H1 (cell line): ENCODE measurements around the gene UTP25. TPM values are rescaled to one million over a fixed set of nuclear protein-coding genes. Genes with fewer than 3 reads are reported as not detected.
"Not testable (repeated sequence)": the region's sequence is repeated elsewhere in the genome, so short reads cannot be mapped to it uniquely, and the experiment has no call there.

ENCODE experiments used
- CTCF ChIA-PET: fragments of 300-600 bp; sonication (Branson Sonifier 250); formaldehyde crosslinking; loops from one replicate; lab custom pipeline; 2021; ENCODE audit not compliant: partially characterized antibody; lab: Charles Lee
- POLR2A ChIA-PET: fragments of 300-600 bp; sonication (Branson Sonifier 250); formaldehyde crosslinking; loops from one replicate; lab custom pipeline; 2021; ENCODE audit warnings: inconsistent platforms; ENCODE audit not compliant: partially characterized antibody; lab: Charles Lee
- DNase-seq, 2 experiments: peaks; one replicate each; pipeline versions ENCODE4 v3.0.0 to v3.0.0-alpha.2; 2010 to 2022; ENCODE audit warnings: low spot score in 2 of 2, low read depth in 1 of 2, mixed read lengths in 1 of 2
- FAIRE-seq: peaks from 2 replicates; lab custom pipeline; 2011; peaks lifted over from hg19 to GRCh38; lab: Jason Lieb, UNC
- H2AFZ ChIP-seq: 2 replicates; pipeline ENCODE4 v1.8.1; 2012; ENCODE audit warnings: low read length, inconsistent platforms
- H2AK5ac ChIP-seq: 2 replicates; pipeline ENCODE4 v1.6.1; 2013; ENCODE audit warnings: low read depth, low read length
- H2BK120ac ChIP-seq: replicated peaks from 2 replicates; pipeline ENCODE3; 2013; ENCODE audit warnings: low read depth, low read length, inconsistent platforms
- H2BK12ac ChIP-seq: 2 replicates; pipeline ENCODE4 v1.6.1; 2013; ENCODE audit warnings: low read depth, low read length
- H2BK15ac ChIP-seq: 2 replicates; pipeline ENCODE4 v1.6.1; 2013; ENCODE audit warnings: low read length
- H2BK20ac ChIP-seq: 2 replicates; pipeline ENCODE4 v1.6.1; 2013; ENCODE audit warnings: low read length
- H2BK5ac ChIP-seq: 2 replicates; pipeline ENCODE4 v1.6.1; 2013; ENCODE audit warnings: low read depth, low read length
- H3K14ac ChIP-seq: 2 replicates; pipeline ENCODE4 v1.6.1; 2013; ENCODE audit warnings: inconsistent platforms; ENCODE audit not compliant: insufficient read length
- H3K18ac ChIP-seq: 2 replicates; pipeline ENCODE4 v1.6.1; 2013; ENCODE audit warnings: low read length; ENCODE audit errors: extremely low read depth
- H3K23ac ChIP-seq: 2 replicates; pipeline ENCODE4 v1.6.1; 2013; ENCODE audit warnings: inconsistent platforms; ENCODE audit not compliant: insufficient read length
- H3K23me2 ChIP-seq: 2 replicates; pipeline ENCODE4 v1.6.1; 2013; ENCODE audit warnings: low read depth, low read length
- H3K27ac ChIP-seq: 2 replicates; pipeline ENCODE4 v1.6.1; 2011; ENCODE audit warnings: low read depth, low read length, inconsistent platforms
- H3K27me3 ChIP-seq, 4 experiments: replicated peaks in 1 of 4; 1 replicate in 1 of 4; 2 replicates in 3 of 4; pipeline versions ENCODE4 v1.6.1 to v1.8.1; 2011 to 2013; ENCODE audit warnings: low read length in 3 of 4, mild to moderate bottlenecking in 3 of 4, inconsistent platforms in 2 of 4, mixed read lengths in 2 of 4, moderate library complexity in 1 of 4; ENCODE audit not compliant: control insufficient read depth in 3 of 4, insufficient read depth in 3 of 4; ENCODE audit errors: extremely low read depth in 1 of 4
- H3K36me3 ChIP-seq, 4 experiments: 2 replicates each; pipeline versions ENCODE4 v1.6.1 to v1.8.1; 2011 to 2013; ENCODE audit warnings: mild to moderate bottlenecking in 4 of 4, low read length in 3 of 4, moderate library complexity in 2 of 4, control low read depth in 1 of 4, inconsistent platforms in 1 of 4; ENCODE audit not compliant: insufficient read depth in 4 of 4, control insufficient read depth in 2 of 4
- H3K4ac ChIP-seq: replicated peaks from 2 replicates; pipeline ENCODE3; 2013; ENCODE audit warnings: low read length, low read depth, mixed read lengths, inconsistent platforms; ENCODE audit not compliant: insufficient read length
- H3K4me1 ChIP-seq, 4 experiments: replicated peaks in 1 of 4; 1 replicate in 1 of 4; 2 replicates in 3 of 4; pipeline versions ENCODE4 v1.6.1 to v1.8.1; 2011 to 2013; ENCODE audit warnings: low read length in 3 of 4, inconsistent platforms in 2 of 4, mixed read lengths in 1 of 4; ENCODE audit not compliant: insufficient read depth in 4 of 4, control insufficient read depth in 3 of 4
- H3K4me2 ChIP-seq, 2 experiments: 2 replicates each; pipeline versions ENCODE4 v1.6.1 to v1.8.1; 2011 to 2013; ENCODE audit warnings: low read depth in 2 of 2, low read length in 2 of 2, control low read depth in 1 of 2, inconsistent platforms in 1 of 2, mild to moderate bottlenecking in 1 of 2; ENCODE audit not compliant: insufficient read depth in 1 of 2
- H3K4me3 ChIP-seq, 4 experiments: fragments of 200-600, 300-600 bp in 1 of 4; sonication (generic), shearing (Covaris generic), sonication (Bioruptor Twin) in 1 of 4; 2 replicates each; pipeline versions ENCODE4 v1.5.1 to v1.8.1; 2011 to 2016; ENCODE audit warnings: low read length in 4 of 4, low read depth in 3 of 4, control low read depth in 2 of 4, inconsistent platforms in 2 of 4, mild to moderate bottlenecking in 2 of 4, mixed read lengths in 1 of 4, moderate library complexity in 1 of 4; ENCODE audit not compliant: insufficient read depth in 2 of 4; ENCODE audit errors: extremely low read depth in 1 of 4
- H3K56ac ChIP-seq: replicated peaks from 2 replicates; pipeline ENCODE3; 2013; ENCODE audit warnings: low read depth, mild to moderate bottlenecking, mixed read lengths, low read length, inconsistent platforms; ENCODE audit not compliant: insufficient read length
- H3K79me1 ChIP-seq: 2 replicates; pipeline ENCODE4 v1.6.1; 2013; ENCODE audit warnings: low read depth, low read length, control low read depth
- H3K79me2 ChIP-seq, 2 experiments: 2 replicates each; pipeline versions ENCODE4 v1.6.1 to v1.8.1; 2012 to 2013; ENCODE audit warnings: low read length in 2 of 2, mild to moderate bottlenecking in 2 of 2, inconsistent platforms in 1 of 2; ENCODE audit not compliant: insufficient read depth in 2 of 2, control insufficient read depth in 1 of 2
- H3K9ac ChIP-seq, 4 experiments: replicated peaks in 1 of 4; 1 replicate in 1 of 4; 2 replicates in 3 of 4; pipeline versions ENCODE4 v1.6.1 to v1.8.1; 2011 to 2013; ENCODE audit warnings: low read depth in 3 of 4, low read length in 3 of 4, control low read depth in 2 of 4, mild to moderate bottlenecking in 2 of 4, moderate library complexity in 2 of 4, inconsistent platforms in 1 of 4; ENCODE audit errors: extremely low read depth in 1 of 4
- H3K9me3 ChIP-seq, 2 experiments: 2 replicates each; pipeline versions ENCODE4 v1.6.1 to v1.8.1; 2012 to 2013; ENCODE audit warnings: mild to moderate bottlenecking in 2 of 2, moderate library complexity in 2 of 2, control low read depth in 1 of 2, inconsistent platforms in 1 of 2, low read depth in 1 of 2, low read length in 1 of 2, mixed read lengths in 1 of 2; ENCODE audit not compliant: insufficient read depth in 2 of 2
- H4K20me1 ChIP-seq, 2 experiments: replicated peaks in 1 of 2; 2 replicates each; pipeline versions ENCODE3 to v1.8.1; 2011 to 2013; ENCODE audit warnings: inconsistent platforms in 2 of 2, low read length in 2 of 2, mild to moderate bottlenecking in 1 of 2; ENCODE audit not compliant: insufficient read depth in 2 of 2, control insufficient read depth in 1 of 2
- H4K5ac ChIP-seq: 2 replicates; pipeline ENCODE4 v1.6.1; 2013; ENCODE audit warnings: low read length, low read depth, mixed read lengths, inconsistent platforms; ENCODE audit not compliant: insufficient read length
- H4K8ac ChIP-seq: 2 replicates; pipeline ENCODE4 v1.8.0; 2013; ENCODE audit warnings: mild to moderate bottlenecking, moderate library complexity, low read length, inconsistent platforms; ENCODE audit not compliant: insufficient read depth; ENCODE audit errors: extremely low read depth
- H4K91ac ChIP-seq: replicated peaks from 2 replicates; pipeline ENCODE3; 2013; ENCODE audit warnings: low read length, mixed read lengths, inconsistent platforms; ENCODE audit not compliant: insufficient read length
- CTCF ChIP-seq, 3 experiments: IDR thresholded peaks; 1 replicate in 2 of 3; 2 replicates in 1 of 3; pipeline versions ENCODE4 v1.5.1 to v1.6.1; 2011; ENCODE audit warnings: low read length in 3 of 3, mild to moderate bottlenecking in 3 of 3, inconsistent platforms in 2 of 3, low read depth in 1 of 3, moderate library complexity in 1 of 3; ENCODE audit not compliant: insufficient read depth in 1 of 3; ENCODE audit errors: control extremely low read depth in 1 of 3
- RAD21 ChIP-seq, 2 experiments: IDR thresholded peaks in 1 of 2; conservative IDR thresholded peaks in 1 of 2; 2 replicates each; pipeline ENCODE4 v1.6.1; 2011; ENCODE audit warnings: low read depth in 2 of 2, low read length in 2 of 2, improper control_type of control experiment in 1 of 2, inconsistent platforms in 1 of 2, mild to moderate bottlenecking in 1 of 2, moderate library complexity in 1 of 2
- WGBS, 2 experiments: shearing (Covaris generic) in 1 of 2; methylation state at CpG; one replicate each; pipeline versions ENCODE4 v1.1.6 to v1.1.7; 2013 to 2015; ENCODE audit warnings: low lambda C conversion rate in 2 of 2, mixed read lengths in 2 of 2, inconsistent platforms in 1 of 2, low coverage in 1 of 2, missing lambda C conversion rate in 1 of 2; ENCODE audit not compliant: insufficient replicate concordance in 2 of 2, insufficient coverage in 1 of 2, insufficient read length in 1 of 2; ENCODE audit errors: extremely low coverage in 1 of 2, missing lambda C conversion rate in 1 of 2; 5-methylcytosine and 5-hydroxymethylcytosine counted together
- polyA plus RNA-seq, 7 experiments: library from polyadenylated mRNA; depleted of rRNA in 3 of 7; stranded (reverse) in 5 of 7; unstranded in 2 of 7; fragments of >200 nt in 5 of 7; fragments of 200-250 nt in 2 of 7; gene quantifications; 1 replicate in 5 of 7; 2 replicates in 1 of 7; 4 replicates in 1 of 7; pipeline versions ENCODE4 v1.2.1 to v1.2.3, GENCODE V29; 2011 to 2013; ENCODE audit warnings: missing spikeins in 2 of 7, mixed read lengths in 2 of 7
- total RNA-seq: library from RNA; stranded (reverse); fragmentation: NEBNext Ultra II Directional; extraction: Animal tissue kit (Norgen Biotek cat#: 25700); gene quantifications from 2 replicates; pipeline ENCODE4 v1.2.1, GENCODE V29; 2021

The UTP25 gene
- total and polyA plus RNA-seq, 2 of the 8 experiments (the other 6 are each of a cell fraction or from before 2014, with no cell fraction given) = 4.0 to 7.6 TPM

- H2BK20ac ChIP-seq, H2BK15ac ChIP-seq, H3K23ac ChIP-seq, H4K5ac ChIP-seq, FAIRE-seq, H2BK12ac ChIP-seq, H3K27ac ChIP-seq, H3K79me2 ChIP-seq, H4K20me1 ChIP-seq, H2AFZ ChIP-seq, H4K91ac ChIP-seq, H3K23me2 ChIP-seq, H3K9me3 ChIP-seq, H3K36me3 ChIP-seq, H3K4me3 ChIP-seq, H3K14ac ChIP-seq, H3K79me1 ChIP-seq, H3K4me2 ChIP-seq, H3K4ac ChIP-seq, H3K27me3 ChIP-seq, H2AK5ac ChIP-seq, H2BK5ac ChIP-seq, H3K4me1 ChIP-seq, H3K18ac ChIP-seq, H4K8ac ChIP-seq, H2BK120ac ChIP-seq, H3K9ac ChIP-seq, H3K56ac ChIP-seq, POLR2A ChIA-PET: not testable (repeated sequence)
- WGBS, 2 experiments = 90% methylated on average over 20 of the region's 31 CpGs; no CpG with 5 or more reads in 1 of the 2 experiments
- DNase-seq = peak in 1 of 2 experiments; percentile 52
- peak; percentile 20 to 38; a peak in 3 of 4 replicates for TF ChIP-seq RAD21 (IDR thresholded peaks at IDR 0.05 in 1 of 2, conservative IDR thresholded peaks at IDR 0.05 in 1 of 2; ENCODE audit: low read depth in 2 of 2, low read length in 2 of 2)
- TF ChIP-seq CTCF (IDR thresholded peaks at IDR 0.05; ENCODE audit: control extremely low read depth in 1 of 3, insufficient read depth in 1 of 3, low read depth in 1 of 3, low read length in 3 of 3) = peak in 1 of 3 experiments; percentile 9; a peak in 1 of 4 replicates
- CTCF ChIA-PET = interaction anchor here (0.8 to 4.4 kb wide), 8 partner anchors 9 to 423 kb away, joined by 3 to 18 read pairs (median 5); no protein-coding TSS in a partner anchor
Observed at GRCh38 chr1:209888291-209889076, 60.7 kb downstream of the UTP25 start.
